Activated T-cell treated with anti-CD3 and anti-CD28 coated beads, Interleukin-2, amount 50 U/mL, for 48 hours (primary cell): ENCODE results near the gene USP17L26.
A peak's percentile ranks its signal among the peaks of the same experiment; 100 is the strongest.
"Not testable (repeated sequence)": the region's sequence is repeated elsewhere in the genome, so short reads cannot be mapped to it uniquely, and the experiment has no call there.

Source experiments
- DNase-seq, 2 experiments: peaks; one replicate each; pipeline ENCODE4 v3.0.0-alpha.2; 2020

Gene USP17L26

GRCh38 chr4:9334358-9334757 is at the start of gene USP17L26:
TSS of gene USP17L26 (plus strand) at chr4:9334658. CDS start at chr4:9334658, 0 bp downstream.
- not testable (repeated sequence) for DNase-seq

GRCh38 chr4:9324191-9324590 is 10.3 kb upstream of the USP17L26 start:
- DNase-seq: not testable (repeated sequence)

GRCh38 chr4:9324865-9325264 is 9.6 kb upstream of the USP17L26 start, which contains the start of gene USP17L24:
TSS of gene USP17L24 (plus strand) at chr4:9325165. CDS start at chr4:9325165, 0 bp downstream.
- not testable (repeated sequence) for DNase-seq

- DNase-seq: not testable (repeated sequence)
Measured at GRCh38 chr4:9329611-9330010, 4.8 kb upstream of the USP17L26 start, which contains the start of gene USP17L25. TSS of gene USP17L25 (plus strand) at chr4:9329911. CDS start at chr4:9329911, 0 bp downstream.

- not testable (repeated sequence) for DNase-seq
Measured at GRCh38 chr4:9339103-9339502, 4.6 kb downstream of the USP17L26 start, which contains the start of gene USP17L5. TSS of gene USP17L5 (plus strand) at chr4:9339403. CDS start at chr4:9339403, 0 bp downstream.

GRCh38 chr4:9343848-9344247 is 9.4 kb downstream of the USP17L26 start, which contains the start of gene USP17L27:
TSS of gene USP17L27 (plus strand) at chr4:9344148. CDS start at chr4:9344148, 0 bp downstream.
- DNase-seq: not testable (repeated sequence)

GRCh38 chr4:9348593-9348992 is 14.1 kb downstream of the USP17L26 start, which contains the start of gene USP17L28:
TSS of gene USP17L28 (plus strand) at chr4:9348893. CDS start at chr4:9348893, 0 bp downstream.
- DNase-seq: not testable (repeated sequence)

GRCh38 chr4:9350866-9351265 is 16.4 kb downstream of the USP17L26 start:
- DNase-seq: not testable (repeated sequence)

- DNase-seq: not testable (repeated sequence)
Measured at GRCh38 chr4:9353338-9353737, 18.9 kb downstream of the USP17L26 start, which contains the start of gene USP17L29. TSS of gene USP17L29 (plus strand) at chr4:9353638. CDS start at chr4:9353638, 0 bp downstream.

- DNase-seq: not testable (repeated sequence)
Measured at GRCh38 chr4:9362829-9363228, 28.4 kb downstream of the USP17L26 start, which contains the start of gene USP17L30. TSS of gene USP17L30 (plus strand) at chr4:9363129. CDS start at chr4:9363129, 0 bp downstream.

GRCh38 chr4:9379881-9380280 is 45.4 kb downstream of the USP17L26 start:
- not testable (repeated sequence) for DNase-seq

- peak; percentile 38 to 62 for DNase-seq
Measured at GRCh38 chr4:9381012-9381534, 46.6 kb downstream of the USP17L26 start.

GRCh38 chr4:9384126-9384525 is 49.7 kb downstream of the USP17L26 start:
- no peak for DNase-seq
